GM10266 (cell line): ENCODE results near the gene KDM6A.
"Not testable (repeated sequence)": the region's sequence is repeated elsewhere in the genome, so short reads cannot be mapped to it uniquely, and the experiment has no call there.

Experiments
- DNase-seq: peaks from one replicate; pipeline ENCODE4 v3.0.0; 2012; ENCODE audit errors: extremely low spot score
- TF ChIP-seq, protein P1 (sequence below): IDR thresholded peaks from 2 replicates; pipeline ENCODE4 v1.5.1; 2012; ENCODE audit warnings: mild to moderate bottlenecking, low read depth; ENCODE audit not compliant: control insufficient read depth, insufficient read depth; ENCODE audit errors: missing control alignments

KDM6A gene

DNA sequence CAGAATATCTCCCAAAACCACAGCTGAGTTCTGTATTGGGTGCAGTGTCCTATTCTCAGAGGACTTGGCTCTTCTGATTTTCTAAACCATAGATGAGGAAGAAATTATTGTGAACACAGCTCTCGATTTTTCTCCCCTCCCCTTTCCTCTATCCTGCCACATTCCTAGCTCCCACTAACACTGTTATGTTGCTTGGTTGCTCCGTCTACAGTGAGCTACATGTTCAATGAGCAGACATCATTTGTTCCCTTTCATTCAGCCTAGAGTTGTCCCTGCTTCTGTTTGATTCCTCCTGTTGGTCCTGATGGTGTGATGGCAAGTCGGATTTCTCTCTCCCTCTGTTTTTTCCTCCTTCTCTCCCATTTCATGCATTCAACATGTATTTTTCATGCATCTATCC lies 261.8 kb downstream of the KDM6A start:
- DNase-seq = no peak
- TF ChIP-seq, protein P1, sequence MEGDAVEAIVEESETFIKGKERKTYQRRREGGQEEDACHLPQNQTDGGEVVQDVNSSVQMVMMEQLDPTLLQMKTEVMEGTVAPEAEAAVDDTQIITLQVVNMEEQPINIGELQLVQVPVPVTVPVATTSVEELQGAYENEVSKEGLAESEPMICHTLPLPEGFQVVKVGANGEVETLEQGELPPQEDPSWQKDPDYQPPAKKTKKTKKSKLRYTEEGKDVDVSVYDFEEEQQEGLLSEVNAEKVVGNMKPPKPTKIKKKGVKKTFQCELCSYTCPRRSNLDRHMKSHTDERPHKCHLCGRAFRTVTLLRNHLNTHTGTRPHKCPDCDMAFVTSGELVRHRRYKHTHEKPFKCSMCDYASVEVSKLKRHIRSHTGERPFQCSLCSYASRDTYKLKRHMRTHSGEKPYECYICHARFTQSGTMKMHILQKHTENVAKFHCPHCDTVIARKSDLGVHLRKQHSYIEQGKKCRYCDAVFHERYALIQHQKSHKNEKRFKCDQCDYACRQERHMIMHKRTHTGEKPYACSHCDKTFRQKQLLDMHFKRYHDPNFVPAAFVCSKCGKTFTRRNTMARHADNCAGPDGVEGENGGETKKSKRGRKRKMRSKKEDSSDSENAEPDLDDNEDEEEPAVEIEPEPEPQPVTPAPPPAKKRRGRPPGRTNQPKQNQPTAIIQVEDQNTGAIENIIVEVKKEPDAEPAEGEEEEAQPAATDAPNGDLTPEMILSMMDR = no peak

DNA sequence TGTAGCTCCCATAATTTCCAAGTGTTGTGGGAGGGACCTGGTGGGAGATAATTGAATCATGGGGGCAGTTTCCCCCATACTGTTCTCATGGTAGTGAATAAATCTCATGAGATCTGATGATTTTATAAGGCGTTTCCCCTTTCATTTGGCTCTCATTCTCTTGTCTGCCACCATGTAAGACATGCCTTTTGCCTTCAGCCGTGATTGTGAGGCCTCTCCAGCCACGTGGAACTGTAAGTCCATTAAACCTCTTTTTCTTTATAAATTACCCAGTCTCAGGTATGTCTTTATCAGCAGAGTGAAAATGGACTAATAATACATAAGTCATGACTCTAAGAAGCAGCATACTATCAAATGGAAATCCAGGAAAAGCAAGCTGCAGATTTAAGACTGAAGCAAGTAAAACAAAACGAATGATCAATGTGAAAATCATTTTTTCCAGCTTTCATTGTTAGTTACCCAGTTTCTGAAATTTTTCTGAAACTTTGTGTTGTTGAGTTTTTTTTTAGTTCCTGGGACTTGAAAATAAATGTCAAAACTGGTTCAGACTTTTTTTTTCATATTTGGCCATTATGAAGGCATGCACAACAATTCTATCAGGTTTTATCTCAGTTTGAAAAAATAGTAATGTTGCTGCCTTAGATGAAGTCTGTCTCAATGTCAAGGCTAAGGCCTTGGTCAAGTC lies 262.5 kb downstream of the KDM6A start:
- DNase-seq = not testable (repeated sequence)

DNA sequence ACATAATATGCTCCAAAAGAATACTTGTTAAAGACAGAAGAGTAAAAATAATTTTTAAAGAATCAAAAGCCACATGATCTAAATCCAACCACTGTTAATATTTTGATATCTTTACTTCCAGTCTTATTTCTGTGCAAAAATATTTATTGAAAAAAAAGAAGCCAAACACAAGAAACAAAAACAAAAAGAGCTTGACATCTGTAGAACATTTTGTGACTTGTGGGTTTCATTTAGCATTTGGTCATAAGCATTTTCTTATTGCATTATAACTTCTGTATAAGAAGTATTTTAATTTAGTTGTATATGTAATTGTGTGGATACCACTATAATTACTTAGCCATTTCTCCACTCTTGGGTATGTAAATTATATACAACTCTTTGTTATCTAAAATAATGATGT lies 264.5 kb downstream of the KDM6A start:
- TF ChIP-seq, protein P1 = no peak
- DNase-seq = no peak

DNA sequence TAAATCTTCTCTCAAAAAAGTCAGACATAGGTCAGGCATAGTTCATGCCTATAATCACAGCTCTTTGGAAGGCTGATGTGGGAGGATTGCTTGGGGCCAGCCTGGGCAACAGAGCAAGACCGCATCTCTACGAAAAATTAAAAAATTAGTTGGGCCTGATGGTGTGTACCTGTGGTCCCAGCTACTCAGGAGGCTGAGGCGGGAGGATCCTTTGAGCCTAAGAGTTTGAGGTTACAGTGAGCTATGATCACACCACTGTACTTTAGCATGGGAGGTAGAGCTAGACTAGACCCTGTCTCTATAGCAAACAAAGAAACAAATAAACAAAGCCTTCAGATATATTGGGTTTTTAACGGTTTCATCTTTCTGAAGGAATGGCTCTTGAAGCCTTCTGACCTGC lies 265.5 kb downstream of the KDM6A start:
- no peak for DNase-seq
- TF ChIP-seq, protein P1 = no peak

GRCh38 chrX:45140812-45141211 lies 267.8 kb downstream of the KDM6A start:
- no peak for DNase-seq
- TF ChIP-seq, protein P1 = no peak

DNA sequence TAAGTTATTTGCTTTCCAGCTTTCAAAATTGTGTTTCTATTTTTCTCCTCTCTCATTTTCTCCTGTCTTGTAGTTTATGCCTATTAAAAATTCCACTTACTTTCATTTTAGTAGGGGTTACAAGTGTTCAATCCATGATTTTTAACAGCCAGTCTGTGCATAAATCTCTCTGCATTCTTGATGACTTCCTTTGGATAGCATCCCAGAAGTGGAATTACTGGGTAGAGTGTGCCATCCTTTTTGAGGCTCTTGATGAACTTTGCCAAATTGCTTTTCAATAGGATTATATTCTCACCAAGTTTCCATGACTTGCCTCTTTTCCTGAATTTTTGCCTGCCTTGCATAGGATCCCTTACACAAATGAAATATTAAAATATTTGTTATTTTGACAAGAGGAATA lies 269.2 kb downstream of the KDM6A start:
- TF ChIP-seq, protein P1 = no peak

DNA sequence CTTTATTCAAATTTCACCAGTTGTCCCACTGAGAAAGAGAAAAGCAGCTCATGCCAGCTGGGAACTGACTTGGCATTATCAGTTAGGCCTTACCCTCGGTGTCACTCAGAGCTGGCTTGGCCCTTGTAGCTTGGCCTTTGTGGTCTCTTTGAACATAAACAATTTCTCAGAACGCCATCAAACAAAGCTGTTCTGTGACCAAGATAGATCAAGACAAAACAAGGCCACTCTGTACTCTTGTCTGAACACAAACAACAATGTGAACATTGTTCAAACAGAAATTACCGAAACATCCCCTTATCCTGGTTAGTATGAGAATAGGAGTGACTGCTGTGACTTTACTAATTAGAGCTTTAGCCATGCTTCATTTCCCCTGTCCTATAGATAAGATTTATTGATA lies 270.5 kb downstream of the KDM6A start:
- TF ChIP-seq, protein P1 = no peak
- DNase-seq = no peak

More for the DNA sequence above, 269.2 kb downstream of the KDM6A start:
- no peak for DNase-seq
